Measurements from ENCODE around the gene TTC33.

- no peak for TF ChIP-seq CTCF (IDR thresholded peaks at IDR 0.05; ENCODE audit: low read depth, low read length)
- no peak for TF ChIP-seq EZH2phosphoT487 (IDR thresholded peaks at IDR 0.05; ENCODE audit: low read depth)
Observed at GRCh38 chr5:40601198-40601868, 154.4 kb downstream of the TTC33 start.

All from OCI-LY3 (cell line).